Neuron (in vitro differentiated cells): ENCODE measurements around the gene THBD.

ENCODE experiments used
- H2AFZ ChIP-seq: one replicate; pipeline ENCODE4 v1.6.1; 2013; ENCODE audit warnings: low read depth, mild to moderate bottlenecking, inconsistent platforms, low read length, moderate library complexity
- H3K27me3 ChIP-seq: one replicate; pipeline ENCODE4 v1.6.1; 2013; ENCODE audit warnings: low read length; ENCODE audit not compliant: insufficient read depth
- H3K36me3 ChIP-seq: one replicate; pipeline ENCODE4 v1.6.1; 2013; ENCODE audit warnings: low read length; ENCODE audit not compliant: insufficient read depth
- H3K4me1 ChIP-seq: one replicate; pipeline ENCODE4 v1.6.1; 2013; ENCODE audit warnings: low read length; ENCODE audit not compliant: insufficient read depth
- H3K4me3 ChIP-seq: 2 replicates; pipeline ENCODE4 v1.5.1; 2013; ENCODE audit warnings: mild to moderate bottlenecking, low read length, moderate library complexity
- H3K9me3 ChIP-seq: one replicate; pipeline ENCODE4 v1.6.1; 2013; ENCODE audit warnings: low read length

Gene THBD

DNA sequence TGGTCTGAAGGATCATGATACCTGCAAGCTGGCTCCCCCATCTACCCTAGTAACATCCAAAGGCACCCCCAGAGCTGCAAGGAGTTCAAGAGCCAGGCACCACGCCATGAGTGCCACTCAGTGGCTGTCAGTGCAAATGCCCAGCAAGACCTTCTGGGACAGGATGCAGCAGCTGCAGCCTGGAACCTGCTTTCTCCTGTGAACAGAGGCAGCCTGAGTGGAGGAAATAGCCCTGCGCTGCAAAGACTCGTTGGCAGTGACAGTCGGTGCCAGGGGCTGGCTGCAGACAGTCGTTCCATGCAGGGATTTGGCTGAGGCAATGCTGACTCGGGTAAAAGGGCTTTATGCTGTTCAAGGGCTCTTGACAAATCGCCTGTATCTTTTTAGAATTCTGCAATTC, 30.1 kb downstream of the THBD start:
- no peak overlapping the region for H3K4me3 ChIP-seq
- H2AFZ ChIP-seq = no peak overlapping the region
- no peaks in the 10 kb centered on the region for H3K36me3 ChIP-seq
- no peaks in the 10 kb centered on the region for H3K27me3 ChIP-seq
- no peaks in the 10 kb centered on the region for H3K9me3 ChIP-seq
- H3K4me1 ChIP-seq = no peaks in the 10 kb centered on the region

DNA sequence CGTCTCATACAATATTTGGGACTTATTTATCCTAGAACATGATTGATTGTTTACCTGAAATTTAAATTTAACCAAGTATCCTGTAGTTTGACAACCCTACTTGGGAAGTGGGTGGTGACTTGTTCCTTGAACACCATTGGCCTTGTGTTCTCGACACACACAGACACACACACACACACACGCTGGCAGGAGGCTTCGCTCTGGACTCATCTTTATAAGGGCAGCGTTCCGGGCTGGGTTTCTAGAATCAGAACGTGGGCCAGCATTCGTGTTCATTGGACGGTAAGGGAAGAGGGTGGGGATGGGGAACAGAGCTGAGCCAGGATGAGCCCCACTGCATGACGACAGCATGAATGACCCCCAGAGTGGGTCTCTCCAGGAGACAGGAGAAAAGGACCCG, 30.5 kb downstream of the THBD start:
- Histone ChIP-seq H3K4me3 (no peak overlapping the region), H2AFZ (no peak overlapping the region), H3K27me3 (no peaks in the 10 kb centered on the region), H3K4me1 (no peaks in the 10 kb centered on the region), H3K9me3 (no peaks in the 10 kb centered on the region), H3K36me3 (no peaks in the 10 kb centered on the region)

DNA sequence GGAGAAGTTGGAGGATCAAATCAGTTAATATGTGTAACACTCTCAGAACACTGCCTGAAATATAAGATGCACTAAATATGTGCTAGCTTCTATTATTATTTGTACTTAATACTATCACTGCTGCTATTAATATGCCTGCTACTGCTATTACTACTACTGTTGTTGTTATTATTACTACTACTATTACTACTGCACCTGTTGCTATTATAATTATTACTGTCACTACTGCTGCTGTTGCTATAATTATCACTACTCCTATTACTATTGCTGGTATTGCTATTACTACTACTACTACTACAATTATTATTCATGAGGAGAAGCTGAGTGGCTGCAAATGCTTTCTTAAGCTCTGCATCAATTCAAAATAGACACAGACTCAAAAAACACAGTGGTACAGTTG, 31.0 kb downstream of the THBD start:
- no peaks in the 10 kb centered on the region for H3K27me3 ChIP-seq
- no peaks in the 10 kb centered on the region for H3K4me1 ChIP-seq
- no peak overlapping the region for H3K4me3 ChIP-seq
- no peak overlapping the region for H2AFZ ChIP-seq
- no peaks in the 10 kb centered on the region for H3K36me3 ChIP-seq
- H3K9me3 ChIP-seq = no peaks in the 10 kb centered on the region

DNA sequence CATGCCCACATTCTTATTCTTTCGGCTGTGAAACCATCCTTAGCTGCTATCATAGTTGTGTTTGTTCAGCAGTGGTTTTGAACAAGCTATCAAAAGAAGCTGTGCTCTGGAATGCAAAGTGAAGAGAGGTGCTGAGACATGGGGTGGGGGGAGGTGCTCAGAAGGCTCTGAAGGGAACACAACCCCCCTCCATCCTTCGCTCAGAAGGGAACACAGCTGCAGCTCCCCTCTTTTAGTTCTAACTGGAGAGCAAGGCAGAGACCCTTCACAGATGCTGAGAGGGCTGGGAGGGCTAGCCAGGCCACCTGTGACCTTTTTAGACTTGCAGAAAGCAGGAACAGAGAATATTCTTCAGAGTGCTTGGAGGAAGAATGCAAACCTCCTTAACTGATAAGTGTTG, 32.0 kb downstream of the THBD start:
- H3K27me3 ChIP-seq = no peaks in the 10 kb centered on the region
- no peak overlapping the region for H2AFZ ChIP-seq
- no peaks in the 10 kb centered on the region for H3K9me3 ChIP-seq
- no peak overlapping the region for H3K4me3 ChIP-seq
- no peaks in the 10 kb centered on the region for H3K4me1 ChIP-seq
- H3K36me3 ChIP-seq = no peaks in the 10 kb centered on the region

DNA sequence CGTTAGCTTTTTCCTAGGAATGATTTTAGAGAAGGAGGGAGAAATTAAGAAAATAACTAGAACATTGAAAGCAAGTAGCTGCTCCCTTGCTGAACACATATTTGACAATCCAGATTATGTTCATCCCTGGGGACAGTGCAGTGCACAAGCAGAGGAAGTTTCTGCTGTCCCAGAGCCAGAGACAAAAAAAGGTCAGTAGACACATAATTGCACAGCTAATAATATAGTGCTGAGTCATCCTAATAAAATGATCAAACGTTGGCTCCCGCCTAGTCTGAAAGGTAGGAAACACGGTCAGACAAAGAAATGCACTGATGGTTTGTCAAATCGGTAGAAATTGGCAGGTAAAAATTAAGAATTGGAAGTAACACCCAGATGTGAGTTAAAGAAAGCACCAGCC, 36.0 kb downstream of the THBD start:
- H3K4me3 ChIP-seq = no peak overlapping the region
- no peaks in the 10 kb centered on the region for H3K4me1 ChIP-seq
- no peaks in the 10 kb centered on the region for H3K9me3 ChIP-seq
- H2AFZ ChIP-seq = no peak overlapping the region
- no peaks in the 10 kb centered on the region for H3K27me3 ChIP-seq
- H3K36me3 ChIP-seq = no peaks in the 10 kb centered on the region

DNA sequence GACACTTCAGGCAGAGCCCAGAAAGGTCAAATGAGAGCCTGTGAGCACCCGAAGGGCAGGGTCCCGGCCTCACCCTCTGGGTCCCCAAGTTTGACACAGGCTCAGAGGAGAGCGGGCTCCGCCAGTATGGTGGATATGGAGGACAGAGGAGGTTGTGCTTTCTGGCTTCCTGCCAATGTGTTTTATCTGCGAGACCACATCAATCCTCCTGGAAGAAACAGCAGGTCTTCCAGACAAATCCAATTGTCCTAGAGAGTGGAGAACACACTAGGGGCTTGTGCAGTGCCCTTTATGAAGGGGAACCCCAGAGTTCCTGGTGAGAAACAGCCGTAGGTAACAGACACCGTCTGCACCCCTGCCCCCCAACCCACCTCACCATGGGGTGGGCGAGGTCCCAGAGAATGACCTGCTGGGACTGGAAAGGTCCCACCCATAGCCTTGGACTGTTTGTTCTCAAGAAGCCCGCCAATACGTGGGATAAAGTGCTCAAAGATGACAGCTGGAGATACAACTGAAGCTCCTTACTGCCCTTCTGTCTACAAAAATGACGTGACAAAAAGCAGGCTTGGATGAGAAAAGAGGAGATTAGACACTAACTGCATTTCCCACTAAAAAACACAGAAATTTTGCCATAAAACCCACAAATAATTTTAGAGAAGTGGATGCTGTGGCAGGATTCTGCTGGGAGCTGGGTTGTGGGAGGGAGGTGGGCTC, 38.3 kb downstream of the THBD start:
- no peak overlapping the region for H3K4me3 ChIP-seq
- H3K9me3 ChIP-seq = no peaks in the 10 kb centered on the region
- no peaks in the 10 kb centered on the region for H3K4me1 ChIP-seq
- H2AFZ ChIP-seq = no peak overlapping the region
- no peaks in the 10 kb centered on the region for H3K36me3 ChIP-seq
- H3K27me3 ChIP-seq = no peaks in the 10 kb centered on the region

DNA sequence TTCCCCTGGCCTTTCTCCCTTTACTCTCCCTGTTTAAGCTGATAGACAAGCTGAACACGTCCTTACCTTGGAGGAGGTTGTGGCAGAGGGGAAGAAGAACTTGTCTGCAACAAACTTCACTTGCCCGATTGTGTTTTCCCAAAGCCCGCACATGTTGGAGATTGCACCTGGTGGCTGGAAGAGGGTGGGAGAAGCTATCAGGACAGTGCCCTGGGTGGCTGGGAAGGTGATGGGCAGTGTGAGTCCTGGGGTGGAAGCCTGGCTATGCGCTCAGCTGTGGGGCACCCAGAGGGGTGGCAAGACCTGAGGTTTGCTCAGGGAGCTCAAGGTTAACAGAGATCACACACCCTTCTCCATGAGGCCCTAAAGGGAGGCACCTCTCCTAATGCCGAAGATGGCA, 39.4 kb downstream of the THBD start:
- no peaks in the 10 kb centered on the region for H3K9me3 ChIP-seq

DNA sequence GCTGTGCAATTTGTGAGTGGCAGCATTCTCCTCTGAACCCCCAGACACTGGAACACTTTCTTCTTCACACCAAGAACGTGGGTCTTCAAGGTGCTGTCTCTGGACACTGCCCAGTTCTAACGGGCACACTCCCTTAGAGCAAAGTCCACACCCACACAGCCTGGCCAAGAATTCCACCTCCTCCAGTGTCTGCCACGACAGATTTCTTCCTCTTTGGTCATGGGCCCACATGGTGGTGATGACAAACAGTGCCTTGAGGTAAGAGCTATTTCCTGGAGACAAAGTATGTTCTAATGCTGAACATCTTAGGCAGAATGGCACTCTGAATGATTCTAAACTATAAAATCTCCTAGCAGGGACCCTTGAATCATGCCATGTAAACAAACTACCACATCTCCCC, 39.8 kb downstream of the THBD start:
- H3K27me3 ChIP-seq = no peaks in the 10 kb centered on the region
- no peaks in the 10 kb centered on the region for H3K36me3 ChIP-seq
- no peak overlapping the region for H2AFZ ChIP-seq
- H3K9me3 ChIP-seq = no peaks in the 10 kb centered on the region
- H3K4me3 ChIP-seq = no peak overlapping the region
- no peaks in the 10 kb centered on the region for H3K4me1 ChIP-seq

More for the DNA sequence above, 39.4 kb downstream of the THBD start:
- no peak overlapping the region for H3K4me3 ChIP-seq
- no peaks in the 10 kb centered on the region for H3K36me3 ChIP-seq
- H2AFZ ChIP-seq = no peak overlapping the region
- no peaks in the 10 kb centered on the region for H3K4me1 ChIP-seq
- no peaks in the 10 kb centered on the region for H3K27me3 ChIP-seq

DNA sequence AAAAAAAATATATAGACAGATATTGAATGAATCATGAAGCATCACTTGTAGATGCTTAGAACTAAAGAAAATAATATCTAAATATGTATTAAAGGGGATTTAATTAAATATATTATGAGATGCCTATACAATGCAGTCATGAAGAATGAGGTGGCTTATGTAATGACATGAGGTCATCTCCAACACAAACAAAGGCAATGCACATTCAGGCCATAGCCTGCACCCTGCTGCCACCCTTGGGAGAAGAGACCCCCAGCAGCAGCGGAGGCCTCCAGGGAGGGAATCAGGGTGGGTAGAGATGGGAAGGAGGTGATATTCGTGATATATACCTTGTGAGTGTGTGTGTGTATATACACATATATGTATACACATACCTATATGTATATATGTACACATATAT, 40.8 kb downstream of the THBD start:
- Histone ChIP-seq H3K4me1 (no peaks in the 10 kb centered on the region), H2AFZ (no peak overlapping the region), H3K9me3 (no peaks in the 10 kb centered on the region), H3K27me3 (no peaks in the 10 kb centered on the region), H3K36me3 (no peaks in the 10 kb centered on the region), H3K4me3 (no peak overlapping the region)

DNA sequence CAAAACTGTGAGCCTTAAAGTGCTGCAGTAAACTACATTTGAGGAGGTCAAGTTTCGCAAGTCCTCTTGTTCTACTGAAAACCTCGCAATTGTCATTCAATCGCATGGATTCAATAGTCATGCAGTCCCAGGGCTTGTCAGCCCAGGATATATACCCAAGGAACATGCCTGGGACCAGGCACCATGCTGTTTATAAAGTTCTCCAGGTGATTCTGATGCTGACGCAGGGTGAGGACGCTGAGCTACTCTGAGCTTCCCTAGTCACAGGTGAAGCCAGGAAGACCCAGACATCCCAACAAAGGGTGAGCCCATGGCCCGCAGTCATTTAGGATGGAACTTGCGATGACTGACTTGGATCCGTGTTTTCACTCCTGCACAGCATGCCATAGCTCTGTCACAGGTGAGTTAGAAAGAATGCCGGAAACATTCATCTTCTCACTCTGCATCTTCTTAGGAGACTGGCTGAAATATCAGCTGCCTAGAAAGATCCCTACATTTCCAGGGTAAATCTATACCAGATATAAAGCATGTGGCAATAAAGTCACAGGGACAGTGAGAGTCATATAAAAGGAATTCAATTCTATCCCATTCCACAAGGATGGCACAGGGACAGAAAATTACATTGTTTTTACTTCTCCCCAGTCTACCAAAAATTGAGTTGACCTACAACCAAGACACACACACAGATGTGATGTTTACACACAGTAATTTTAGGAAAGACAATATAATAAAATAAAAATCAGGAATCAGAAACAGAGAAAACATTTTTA, 41.4 kb downstream of the THBD start:
- H3K4me3 ChIP-seq = no peak overlapping the region
- H3K27me3 ChIP-seq = no peaks in the 10 kb centered on the region
- no peak overlapping the region for H2AFZ ChIP-seq
- no peaks in the 10 kb centered on the region for H3K9me3 ChIP-seq
- H3K4me1 ChIP-seq = no peaks in the 10 kb centered on the region
- no peaks in the 10 kb centered on the region for H3K36me3 ChIP-seq

DNA sequence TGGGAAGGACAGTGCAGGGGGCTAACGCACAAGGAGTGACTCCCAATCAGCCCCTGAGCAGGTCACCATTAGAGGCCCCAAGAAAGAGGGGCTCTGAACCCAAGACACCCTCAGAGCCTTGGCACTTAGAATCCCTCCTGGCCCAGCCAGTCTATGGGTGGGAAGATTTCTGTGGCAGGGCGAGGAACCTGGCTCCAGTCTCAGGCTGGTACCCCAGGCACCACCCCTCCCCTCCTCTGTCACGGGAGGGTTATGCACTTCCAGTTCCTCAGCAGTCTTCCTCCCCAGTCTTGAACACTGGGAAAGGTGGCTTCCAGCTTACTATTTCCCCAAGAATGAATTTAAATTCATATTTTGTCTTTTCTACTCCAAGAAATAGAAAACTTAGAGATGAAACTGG, 42.0 kb downstream of the THBD start:
- no peaks in the 10 kb centered on the region for H3K9me3 ChIP-seq
- no peak overlapping the region for H3K4me3 ChIP-seq
- no peaks in the 10 kb centered on the region for H3K4me1 ChIP-seq
- no peaks in the 10 kb centered on the region for H3K36me3 ChIP-seq
- H2AFZ ChIP-seq = no peak overlapping the region
- H3K27me3 ChIP-seq = no peaks in the 10 kb centered on the region

DNA sequence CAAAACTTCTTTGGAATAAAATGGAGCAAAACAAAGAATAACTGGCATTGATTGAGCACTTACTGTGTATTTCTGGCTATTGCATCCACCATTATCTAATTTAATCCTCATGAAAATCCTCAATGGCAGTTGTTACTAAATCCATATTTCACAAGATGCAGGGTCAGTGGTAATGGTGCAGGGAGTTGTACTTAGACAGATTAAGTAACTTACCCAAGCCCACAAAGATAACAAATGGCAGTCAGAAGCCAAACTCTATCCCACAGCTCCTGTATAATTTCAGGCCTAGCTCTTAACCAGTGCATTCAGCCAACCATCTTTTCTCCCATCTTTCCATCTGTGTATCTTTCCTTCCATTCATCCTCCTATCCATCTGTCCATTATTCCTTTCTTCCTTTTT, 43.7 kb downstream of the THBD start:
- H2AFZ ChIP-seq = no peak overlapping the region
- H3K4me3 ChIP-seq = no peak overlapping the region
- no peaks in the 10 kb centered on the region for H3K27me3 ChIP-seq
- H3K36me3 ChIP-seq = no peaks in the 10 kb centered on the region
- no peaks in the 10 kb centered on the region for H3K9me3 ChIP-seq
- no peaks in the 10 kb centered on the region for H3K4me1 ChIP-seq

DNA sequence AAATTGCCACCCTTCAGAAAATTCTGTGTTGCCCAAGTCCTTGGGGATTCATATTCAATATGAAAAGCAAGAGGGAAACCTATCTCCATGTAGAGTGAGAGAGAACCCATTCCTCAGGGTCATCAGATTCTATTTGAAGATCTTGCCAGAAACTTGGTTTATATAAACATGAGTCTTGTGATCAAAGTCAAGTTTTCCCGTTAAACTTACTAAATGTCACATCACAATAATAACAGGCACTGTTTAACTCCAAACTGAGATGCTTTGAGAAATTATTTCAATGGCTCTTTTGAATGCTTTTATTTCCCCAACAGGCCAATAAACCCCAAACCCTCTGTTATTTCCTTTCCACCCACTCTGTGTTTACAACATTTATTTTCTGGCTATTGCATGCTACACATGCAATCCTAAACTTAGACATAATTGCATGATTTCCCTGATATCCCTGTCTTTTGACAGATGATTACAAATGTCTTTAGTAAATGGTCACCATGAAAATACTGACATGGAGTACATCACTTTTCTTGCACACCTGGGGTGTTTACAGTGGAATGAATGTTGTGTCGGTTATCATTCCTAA, 45.5 kb downstream of the THBD start:
- Histone ChIP-seq H3K27me3 (no peaks in the 10 kb centered on the region), H3K36me3 (no peaks in the 10 kb centered on the region), H3K4me1 (no peaks in the 10 kb centered on the region)

More for the DNA sequence above, 45.5 kb downstream of the THBD start:
- Histone ChIP-seq H2AFZ (no peak overlapping the region), H3K9me3 (no peaks in the 10 kb centered on the region), H3K4me3 (no peak overlapping the region)
